GM12878 (cell line): ENCODE data around the gene OSMR. TPM values are rescaled to one million over a fixed set of nuclear protein-coding genes. Genes with fewer than 3 reads are reported as not detected.

Experiments used
- ATAC-seq: fragments of 200-7000 bp; cut with Tn5 transposase; 3 replicates; pipeline ENCODE4 v1.9.1; 2020; ENCODE audit warnings: mild to moderate bottlenecking, moderate library complexity
- BruUV-seq: library from RNA; stranded (reverse); fragments of 400-500 nt; replicated peaks from 2 replicates; lab custom pipeline; 2021; lab: Mats Ljungman, UMichigan
- CTCF ChIA-PET: fragments of 300-600 bp; sonication (Branson Sonifier 250); formaldehyde crosslinking; extraction: SDS; loops from one replicate; lab custom pipeline; 2021; ENCODE audit warnings: inconsistent platforms; lab: Yijun Ruan, JAX
- POLR2A ChIA-PET: fragments of 350-600 bp; formaldehyde crosslinking; extraction: SDS; loops from one replicate; lab custom pipeline; 2021; ENCODE audit warnings: inconsistent platforms; lab: Charles Lee
- RAD21 ChIA-PET: fragments of 300-600 bp; sonication (Branson Sonifier 250); formaldehyde crosslinking; loops from one replicate; lab custom pipeline; 2023; ENCODE audit warnings: antibody characterized with exemption; ENCODE audit not compliant: unreplicated experiment; lab: Charles Lee
- SMC1A ChIA-PET: fragments of 300-600 bp; sonication (Branson Sonifier 250); formaldehyde crosslinking; loops from one replicate; lab custom pipeline; 2023; ENCODE audit not compliant: unreplicated experiment, uncharacterized antibody; lab: Charles Lee
- DNase-seq: peaks from one replicate; pipeline ENCODE4 v3.0.0-alpha.2; 2011; ENCODE audit warnings: low read depth, low spot score
- FAIRE-seq: peaks from 3 replicates; lab custom pipeline; 2011; peaks lifted over from hg19 to GRCh38; lab: Jason Lieb, UNC
- H2AFZ ChIP-seq: 2 replicates; pipeline ENCODE4 v1.6.0; 2011; ENCODE audit warnings: low read depth, low read length, control low read depth; ENCODE audit not compliant: control insufficient read depth
- H3K27ac ChIP-seq: 2 replicates; pipeline ENCODE4 v1.5.1; 2011; ENCODE audit warnings: control low read depth; ENCODE audit not compliant: control insufficient read depth, insufficient read depth
- H3K27me3 ChIP-seq, 2 experiments: replicated peaks in 1 of 2; 2 replicates each; pipeline versions ENCODE4 v1.6.0 to v1.6.1; 2011; ENCODE audit warnings: low read length in 1 of 2; ENCODE audit not compliant: control insufficient read depth in 2 of 2, insufficient read depth in 2 of 2
- H3K36me3 ChIP-seq, 2 experiments: 2 replicates each; pipeline ENCODE4 v1.5.1; 2011; ENCODE audit warnings: low read length in 1 of 2; ENCODE audit not compliant: control insufficient read depth in 2 of 2, insufficient read depth in 2 of 2
- H3K4me1 ChIP-seq: 2 replicates; pipeline ENCODE4 v1.6.1; 2011; ENCODE audit warnings: mild to moderate bottlenecking, low read length, moderate library complexity, mixed read lengths; ENCODE audit not compliant: control insufficient read depth, insufficient read depth
- H3K4me2 ChIP-seq: 2 replicates; pipeline ENCODE4 v1.6.0; 2011; ENCODE audit warnings: control low read depth; ENCODE audit not compliant: control insufficient read depth, insufficient read depth
- H3K4me3 ChIP-seq: fragments of 200-600 bp; sonication (generic); 2 replicates; pipeline ENCODE4 v1.5.1; 2016
- H3K79me2 ChIP-seq: 2 replicates; pipeline ENCODE4 v1.6.0; 2011; ENCODE audit warnings: low read length; ENCODE audit not compliant: control insufficient read depth, insufficient read depth
- H3K9ac ChIP-seq: 2 replicates; pipeline ENCODE4 v1.8.0; 2011; ENCODE audit warnings: low read length, control low read depth, mixed read lengths; ENCODE audit not compliant: control insufficient read depth, insufficient read depth
- H3K9me3 ChIP-seq: replicated peaks from 3 replicates; pipeline ENCODE4 v1.5.1; 2011; ENCODE audit warnings: mild to moderate bottlenecking, low read length; ENCODE audit not compliant: control insufficient read depth, insufficient read depth
- H4K20me1 ChIP-seq: 2 replicates; pipeline ENCODE4 v1.6.0; 2011; ENCODE audit not compliant: control insufficient read depth, insufficient read depth
- ASH2L ChIP-seq: fragments of 300-600, 200-600 bp; sonication (generic); IDR thresholded peaks from 2 replicates; pipeline ENCODE4 v1.6.1; 2017; ENCODE audit warnings: low read depth, mild to moderate bottlenecking, borderline replicate concordance
- BACH1 ChIP-seq: fragments of 450-650 bp; IDR thresholded peaks from 2 replicates; pipeline ENCODE4 v1.6.1; 2017; ENCODE audit warnings: mild to moderate bottlenecking, borderline replicate concordance
- BCL3 ChIP-seq: IDR thresholded peaks from 2 replicates; pipeline ENCODE4 v1.6.1; 2011; ENCODE audit warnings: borderline replicate concordance, low read depth, mild to moderate bottlenecking, moderate library complexity, low read length; ENCODE audit not compliant: insufficient read depth, poor library complexity, severe bottlenecking
- CHD2 ChIP-seq: IDR thresholded peaks from 2 replicates; pipeline ENCODE4 v1.6.1; 2011; ENCODE audit warnings: low read depth, low read length, improper control_type of control experiment, borderline replicate concordance
- CREM ChIP-seq: IDR thresholded peaks from 2 replicates; pipeline ENCODE4 v1.6.1; 2014; ENCODE audit warnings: antibody characterized with exemption, low read depth
- EGR1 ChIP-seq, 2 experiments: IDR thresholded peaks; 1 replicate in 1 of 2; 2 replicates in 1 of 2; pipeline ENCODE4 v1.6.1; 2011 to 2012; ENCODE audit warnings: low read depth in 2 of 2, low read length in 2 of 2, borderline replicate concordance in 1 of 2, mild to moderate bottlenecking in 1 of 2, moderate library complexity in 1 of 2
- EZH2 ChIP-seq: IDR thresholded peaks from 2 replicates; pipeline ENCODE4 v1.6.1; 2012; ENCODE audit warnings: low read depth, mild to moderate bottlenecking, control low read depth, inconsistent platforms, low read length, borderline replicate concordance; ENCODE audit not compliant: control insufficient read depth
- FOS ChIP-seq: IDR thresholded peaks from 3 replicates; pipeline ENCODE4 v1.6.1; 2011; ENCODE audit warnings: borderline replicate concordance; ENCODE audit not compliant: insufficient read length; ENCODE audit errors: extremely low read depth
- IKZF1 ChIP-seq: fragments of 450-650 bp; conservative IDR thresholded peaks from 2 replicates; pipeline ENCODE4 v1.6.1; 2017; ENCODE audit warnings: antibody characterized with exemption, mild to moderate bottlenecking
- NRF1 ChIP-seq: conservative IDR thresholded peaks from 2 replicates; pipeline ENCODE4 v1.6.1; 2011; ENCODE audit warnings: mild to moderate bottlenecking, low read depth, low read length, improper control_type of control experiment
- POLR2AphosphoS5 ChIP-seq: IDR thresholded peaks from 2 replicates; pipeline ENCODE4 v1.6.1; 2011; ENCODE audit warnings: mild to moderate bottlenecking, low read length, inconsistent platforms
- REST ChIP-seq: IDR thresholded peaks from 2 replicates; pipeline ENCODE4 v1.6.1; 2012; ENCODE audit warnings: mild to moderate bottlenecking, low read depth, low read length
- SIN3A ChIP-seq: IDR thresholded peaks from 2 replicates; pipeline ENCODE4 v1.6.1; 2012; ENCODE audit warnings: low read depth, low read length, improper control_type of control experiment
- SRF ChIP-seq, 2 experiments: IDR thresholded peaks; 2 replicates each; pipeline ENCODE4 v1.6.1; 2011; ENCODE audit warnings: low read depth in 2 of 2, low read length in 2 of 2, mild to moderate bottlenecking in 1 of 2, moderate library complexity in 1 of 2
- YBX1 ChIP-seq: fragments of 450-650 bp; IDR thresholded peaks from 2 replicates; pipeline ENCODE4 v1.6.1; 2016; ENCODE audit warnings: antibody characterized with exemption
- ZNF592 ChIP-seq: fragments of 450-650 bp; IDR thresholded peaks from 2 replicates; pipeline ENCODE4 v1.6.1; 2017; ENCODE audit warnings: mild to moderate bottlenecking, moderate library complexity
- ZSCAN29 ChIP-seq: fragments of 450-650 bp; IDR thresholded peaks from 2 replicates; pipeline ENCODE4 v1.6.1; 2017; ENCODE audit warnings: mild to moderate bottlenecking, moderate library complexity
- WGBS: methylation state at CpG from one replicate; pipeline ENCODE4 v1.1.6; 2016; ENCODE audit warnings: low lambda C conversion rate; ENCODE audit not compliant: insufficient replicate concordance, insufficient coverage; ENCODE audit errors: missing lambda C conversion rate; 5-methylcytosine and 5-hydroxymethylcytosine counted together
- in situ Hi-C: fragments of 300-500 bp; cut with MboI; formaldehyde crosslinking; loops from 9 replicates; pipeline ENCODE4 v1.14.3; 2018; ENCODE audit warnings: mixed read lengths
- intact Hi-C: fragments of 100-400 bp; cut with micrococcal nuclease; formaldehyde crosslinking; loops from one replicate; pipeline ENCODE4 v1.14.2; 2022; ENCODE audit not compliant: unreplicated experiment
- polyA plus RNA-seq, 11 experiments: library from polyadenylated mRNA; depleted of rRNA in 4 of 11; unstranded in 6 of 11; stranded (reverse) in 5 of 11; fragments of >200 nt; fragmentation: Nextera tagmentation in 4 of 11; fragmentation: Illumina TruSeq in 1 of 11; extraction: Ambion mirVana in 4 of 11; extraction: Trizol in 1 of 11; gene quantifications; 1 replicate in 1 of 11; 2 replicates in 10 of 11; pipeline versions ENCODE4 v1.2.1 to v1.2.3, GENCODE V29; 2011 to 2016; ENCODE audit warnings: inconsistent platforms in 2 of 11, missing spikeins in 2 of 11, low read depth in 1 of 11
- total RNA-seq, 4 experiments: library from RNA; depleted of rRNA in 3 of 4; stranded (reverse); fragments of >200 nt in 3 of 4; fragmentation: Illumina TruSeq in 1 of 4; extraction: Trizol in 1 of 4; gene quantifications; 2 replicates each; pipeline versions ENCODE4 v1.2.1 to v1.2.3, GENCODE V29; 2013 to 2021

Gene OSMR
- total and polyA plus RNA-seq, 10 of the 15 experiments (the other 5 are each of a cell fraction or from before 2014, with no cell fraction given) = 0.03 to 0.05 TPM; not detected in 8

GRCh38 chr5:38872826-38873225 is 27.0 kb downstream of the OSMR start:
- no peaks in the 10 kb centered on the region for H3K36me3 ChIP-seq
- no peaks in the 10 kb centered on the region for H3K79me2 ChIP-seq
- no peaks in the 10 kb centered on the region for H3K4me1 ChIP-seq
- in situ Hi-C loops (no loop called here), intact Hi-C loops (no loop called here)
- no TSS peak for BruUV-seq
- no peaks in the 10 kb centered on the region; a peak in 1 of 4 replicates for H3K27me3 ChIP-seq
- no peak overlapping the region for H2AFZ ChIP-seq
- H3K4me2 ChIP-seq = no peak overlapping the region
- H3K9ac ChIP-seq = no peak overlapping the region
- ChIA-PET CTCF (no interaction called here), POLR2A (no interaction called here), SMC1A (no interaction called here), RAD21 (no interaction called here)
- H3K27ac ChIP-seq = no peak overlapping the region
- no peak for ATAC-seq
- H3K4me3 ChIP-seq = no peak overlapping the region
- no peaks in the 10 kb centered on the region for H4K20me1 ChIP-seq
- 0% methylated on average over 1 of the region's 1 CpG for WGBS
- DNase-seq = no peak
- no peak for FAIRE-seq
- H3K9me3 ChIP-seq = no peaks in the 10 kb centered on the region
- TF ChIP-seq IKZF1 (no peak), BCL3 (no peak), EZH2 (no peak), ASH2L (no peak), SIN3A (no peak), ZNF592 (no peak), FOS (no peak), POLR2AphosphoS5 (no peak), NRF1 (no peak), YBX1 (no peak), REST (no peak), SRF (IDR thresholded peaks at IDR 0.05; ENCODE audit: low read depth in 2 of 2, low read length in 2 of 2) (no peak), CHD2 (no peak), CREM (no peak), ZSCAN29 (no peak), BACH1 (no peak), EGR1 (IDR thresholded peaks at IDR 0.05; ENCODE audit: borderline replicate concordance in 1 of 2, low read depth in 2 of 2, low read length in 2 of 2) (no peak)
